Esophagus muscularis mucosa (tissue), 4 donors: ENCODE results near the gene C1QTNF5. TPM values are rescaled to one million over a fixed set of nuclear protein-coding genes. Genes with fewer than 3 reads are reported as not detected.

Source experiments
- DNase-seq: peaks from one replicate; pipeline ENCODE4 v3.0.0-alpha.2; 2017; ENCODE audit errors: extremely low spot score
- H3K27ac ChIP-seq, 4 donors: fragments of 200-600 bp; sonication (generic); replicated peaks in 1 of 4; 1 replicate in 3 of 4; 2 replicates in 1 of 4; pipeline ENCODE4 v1.5.1; 2016 to 2019; ENCODE audit warnings: mild to moderate bottlenecking in 1 of 4
- H3K27me3 ChIP-seq, 4 donors: fragments of 200-600 bp; sonication (generic); one replicate each; pipeline versions ENCODE4 v1.5.1 to v1.6.0; 2016 to 2019
- H3K36me3 ChIP-seq, 4 donors: fragments of 200-600 bp; sonication (generic); one replicate each; pipeline ENCODE4 v1.5.1; 2016 to 2019
- H3K4me1 ChIP-seq, 4 donors: fragments of 200-600 bp; sonication (generic); one replicate each; pipeline ENCODE4 v1.5.1; 2016 to 2019
- H3K4me3 ChIP-seq, 4 donors: fragments of 200-600 bp; sonication (generic); 1 replicate in 2 of 4; 2 replicates in 2 of 4; pipeline ENCODE4 v1.5.1; 2016 to 2019; ENCODE audit warnings: mild to moderate bottlenecking in 4 of 4, moderate library complexity in 1 of 4
- H3K9me3 ChIP-seq, 4 donors: fragments of 200-600 bp; sonication (generic); 1 replicate in 3 of 4; 2 replicates in 1 of 4; pipeline ENCODE4 v1.5.1; 2016 to 2019
- CTCF ChIP-seq, 3 experiments: fragments of 200-600 bp in 2 of 3; fragments of 450-650 bp in 1 of 3; sonication (generic) in 2 of 3; IDR thresholded peaks; one replicate each; pipeline ENCODE4 v1.5.1; 2017 to 2019; ENCODE audit warnings: antibody characterized with exemption in 3 of 3, mild to moderate bottlenecking in 2 of 3, moderate library complexity in 1 of 3
- EP300 ChIP-seq: sonication (generic); formaldehyde crosslinking; IDR thresholded peaks from one replicate; pipeline ENCODE4 v1.6.1; 2017; ENCODE audit warnings: antibody characterized with exemption
- POLR2A ChIP-seq: fragments of 450-650 bp; IDR thresholded peaks from one replicate; pipeline ENCODE4 v1.6.1; 2017; ENCODE audit warnings: antibody characterized with exemption, moderate library complexity, mild to moderate bottlenecking, low read depth
- POLR2AphosphoS5 ChIP-seq, 2 donors: sonication (generic); formaldehyde crosslinking; IDR thresholded peaks; one replicate each; pipeline ENCODE4 v1.6.1; 2017; ENCODE audit warnings: antibody characterized with exemption in 2 of 2
- WGBS: methylation state at CpG from one replicate; pipeline ENCODE4 v1.1.5; 2018; 5-methylcytosine and 5-hydroxymethylcytosine counted together
- intact Hi-C: fragments of 100-400 bp; cut with DNase I; formaldehyde crosslinking; loops from one replicate; pipeline ENCODE4 v1.15.1; 2023
- total RNA-seq, 4 donors: library from RNA; depleted of rRNA; stranded (reverse); fragments of >200 nt; gene quantifications; one replicate each; pipeline versions ENCODE4 v1.1.0 to v1.2.1, GENCODE V29; 2016

The C1QTNF5 gene
- total RNA-seq, 4 donors from 2014 or later = 23.7 to 74.3 (median 51.6) TPM

GRCh38 chr11:119307974-119308373 is 32.7 kb downstream of the C1QTNF5 start:
- intact Hi-C loops = no loop called here
- H3K4me1 ChIP-seq = peaks cover 5 to 78% (median 65%) of the 10 kb centered on the region in 4 donors
- peaks cover 38 to 79% (median 73%) of the 10 kb centered on the region in 4 donors for H3K36me3 ChIP-seq

GRCh38 chr11:119307219-119307618 is 33.5 kb downstream of the C1QTNF5 start:
- WGBS = 18% methylated on average over 1 of the region's 1 CpG
- no peaks in the 10 kb centered on the region for H3K9me3 ChIP-seq
- DNase-seq = no peak
- peaks cover 31 to 78% (median 69%) of the 10 kb centered on the region in 4 donors for H3K36me3 ChIP-seq
- peak overlapping the region; percentile 98 to 99 (median 98) for H3K27ac ChIP-seq
- no peak overlapping the region for H3K4me3 ChIP-seq
- H3K27me3 ChIP-seq = no peaks in the 10 kb centered on the region
- peaks cover 5 to 75% (median 62%) of the 10 kb centered on the region in 4 donors for H3K4me1 ChIP-seq
- intact Hi-C loops = no loop called here
- TF ChIP-seq POLR2AphosphoS5 (IDR thresholded peaks at IDR 0.05) (no peak), CTCF (IDR thresholded peaks at IDR 0.05) (peak; percentile 38 to 42 (median 41))

More at GRCh38 chr11:119307974-119308373, 32.7 kb downstream of the C1QTNF5 start:
- Histone ChIP-seq H3K9me3 (no peaks in the 10 kb centered on the region), H3K4me3 (no peak overlapping the region), H3K27me3 (no peaks in the 10 kb centered on the region), H3K27ac (peak overlapping the region; percentile 98 to 99 (median 98))
- DNase-seq = no peak
- WGBS = 66% methylated on average over 5 of the region's 5 CpGs
- TF ChIP-seq POLR2A (no peak), POLR2AphosphoS5 (IDR thresholded peaks at IDR 0.05) (peak in 1 of 2 donors; percentile 13)

GRCh38 chr11:119306373-119306890 is 34.3 kb downstream of the C1QTNF5 start:
- Histone ChIP-seq H3K27me3 (no peaks in the 10 kb centered on the region), H3K36me3 (peaks cover 23 to 78% (median 65%) of the 10 kb centered on the region in 4 donors), H3K9me3 (no peaks in the 10 kb centered on the region), H3K27ac (peak overlapping the region; percentile 98 to 99 (median 98)), H3K4me3 (no peak overlapping the region), H3K4me1 (peaks cover 5 to 74% (median 62%) of the 10 kb centered on the region in 4 donors)
- intact Hi-C loops = no loop called here
- no peak for DNase-seq
- 39% methylated on average over 4 of the region's 5 CpGs for WGBS
- no peak for TF ChIP-seq CTCF (IDR thresholded peaks at IDR 0.05)
- no peak for TF ChIP-seq POLR2A
- peak; percentile 72 to 76 for TF ChIP-seq POLR2AphosphoS5 (IDR thresholded peaks at IDR 0.05)
- TF ChIP-seq EP300 = no peak

GRCh38 chr11:119305556-119306372 is 34.9 kb downstream of the C1QTNF5 start:
- Histone ChIP-seq H3K9me3 (no peaks in the 10 kb centered on the region), H3K4me1 (peaks cover 5 to 75% (median 65%) of the 10 kb centered on the region in 4 donors), H3K36me3 (peaks cover 16 to 78% (median 58%) of the 10 kb centered on the region in 4 donors), H3K27me3 (no peaks in the 10 kb centered on the region), H3K4me3 (no peak overlapping the region), H3K27ac (peak overlapping the region; percentile 98 to 99 (median 98))
- TF ChIP-seq CTCF (IDR thresholded peaks at IDR 0.05) (no peak), POLR2AphosphoS5 (IDR thresholded peaks at IDR 0.05) (no peak), EP300 (no peak), POLR2A (no peak)
- no peak for DNase-seq
- WGBS = 77% methylated on average over 7 of the region's 7 CpGs
- intact Hi-C loops = no loop called here

GRCh38 chr11:119303227-119303718 is 37.4 kb downstream of the C1QTNF5 start:
- H3K36me3 ChIP-seq = peaks cover 11 to 77% (median 54%) of the 10 kb centered on the region in 4 donors
- H3K9me3 ChIP-seq = no peaks in the 10 kb centered on the region
- no peak for DNase-seq
- peak overlapping the region; percentile 51 to 98 (median 88) for H3K27ac ChIP-seq
- intact Hi-C loops = no loop called here
- H3K27me3 ChIP-seq = no peaks in the 10 kb centered on the region
- TF ChIP-seq EP300 (no peak), POLR2AphosphoS5 (IDR thresholded peaks at IDR 0.05) (peak in 1 of 2 donors; percentile 52)
- 72% methylated on average over 5 of the region's 5 CpGs for WGBS
- H3K4me1 ChIP-seq = peaks cover 18 to 78% (median 73%) of the 10 kb centered on the region in 4 donors
- H3K4me3 ChIP-seq = no peak overlapping the region
